ENCODE results near the gene MC1R. TPM values are rescaled to one million over a fixed set of nuclear protein-coding genes. Genes with fewer than 3 reads are reported as not detected.
A peak's percentile ranks its signal among the peaks of the same experiment; 100 is the strongest.

Gene MC1R
- total RNA-seq, 4 donors from 2014 or later: 0.77 to 6.2 (median 5.4) TPM

GRCh38 chr16:89923640-89924296, 5.1 kb downstream of the MC1R start:
- Histone ChIP-seq H3K36me3 (no peaks in the 10 kb centered on the region), H3K4me1 (peaks cover 0 to 37% of the 10 kb centered on the region in 2 donors), H3K27ac (peak overlapping the region in 1 of 2 donors; percentile 80), H3K4me3 (peak overlapping the region in 1 of 2 donors; percentile 37), H3K9me3 (no peaks in the 10 kb centered on the region), H3K27me3 (peaks cover 0 to 20% of the 10 kb centered on the region in 2 donors)
- intact Hi-C loops (cut with DNase I; ENCODE audit: low total_unique reads): no loop called here
- DNase-seq: no peak
- TF ChIP-seq CTCF (IDR thresholded peaks at IDR 0.05) (no peak), POLR2A (IDR thresholded peaks at IDR 0.05) (no peak)

DNA sequence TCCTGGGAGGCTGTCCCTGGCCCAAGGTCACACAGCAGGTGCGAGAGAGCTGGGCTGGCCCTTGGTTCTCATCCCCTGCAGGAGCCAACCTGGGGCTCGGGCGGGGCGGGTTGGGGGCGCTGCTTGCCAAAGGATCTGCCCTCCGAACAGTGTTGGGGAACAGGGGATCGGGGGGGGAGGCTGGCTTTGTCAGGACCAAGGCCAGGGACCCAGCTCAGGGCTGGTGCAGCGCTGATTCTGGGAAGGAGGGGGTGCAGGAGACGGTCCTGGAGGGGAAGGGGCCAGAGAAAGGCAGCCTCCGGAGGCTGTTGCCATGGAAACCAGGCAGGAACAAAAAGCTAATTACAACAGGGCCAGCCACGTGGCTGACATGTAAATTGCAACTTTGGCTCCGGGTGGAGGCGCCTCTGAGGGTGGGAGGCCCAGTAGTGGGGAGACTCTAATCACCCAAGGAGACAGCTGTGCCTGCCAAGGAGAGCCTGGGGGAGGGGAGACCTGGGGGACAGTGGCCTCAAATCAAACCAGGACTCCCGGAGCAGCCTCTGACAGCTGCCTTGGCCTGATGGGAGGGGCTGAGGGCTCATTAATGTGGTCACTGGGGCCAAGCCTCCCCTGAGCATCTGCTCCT, 5.7 kb downstream of the MC1R start:
- DNase-seq: no peak
- no peaks in the 10 kb centered on the region for H3K36me3 ChIP-seq
- no peak overlapping the region for H3K27ac ChIP-seq
- peaks cover 0 to 20% of the 10 kb centered on the region in 2 donors for H3K27me3 ChIP-seq
- no peaks in the 10 kb centered on the region for H3K9me3 ChIP-seq
- H3K4me1 ChIP-seq: peaks cover 0 to 35% of the 10 kb centered on the region in 2 donors
- no peak overlapping the region for H3K4me3 ChIP-seq
- intact Hi-C loops (cut with DNase I; ENCODE audit: low total_unique reads): no loop called here
- TF ChIP-seq CTCF (IDR thresholded peaks at IDR 0.05) (no peak), POLR2A (IDR thresholded peaks at IDR 0.05) (no peak)

DNA sequence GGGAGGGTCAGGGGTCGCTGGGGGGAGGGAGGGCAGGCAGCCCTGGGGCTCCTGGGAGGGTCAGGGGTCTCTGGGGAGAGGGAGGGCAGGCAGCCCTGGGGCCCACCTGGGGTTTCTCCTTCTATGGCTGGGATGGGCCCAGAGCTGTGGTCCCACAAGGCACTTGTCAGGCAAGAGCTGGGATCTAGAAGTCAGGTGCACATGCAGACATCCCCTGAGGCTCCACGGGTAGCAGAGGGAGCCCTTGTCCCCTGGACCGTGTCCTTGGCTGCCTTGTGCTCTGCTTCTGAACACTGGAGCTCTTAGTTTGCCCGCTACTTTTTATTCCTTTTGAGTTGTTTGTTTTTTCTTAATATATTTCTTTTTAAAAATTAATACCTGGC, 6.3 kb downstream of the MC1R start:
- no peaks in the 10 kb centered on the region for H3K36me3 ChIP-seq
- peaks cover 0 to 20% of the 10 kb centered on the region in 2 donors for H3K27me3 ChIP-seq
- TF ChIP-seq CTCF (IDR thresholded peaks at IDR 0.05) (no peak), POLR2A (IDR thresholded peaks at IDR 0.05) (no peak)
- no peak overlapping the region for H3K27ac ChIP-seq
- H3K4me3 ChIP-seq: no peak overlapping the region
- no peak for DNase-seq
- no peaks in the 10 kb centered on the region for H3K9me3 ChIP-seq
- H3K4me1 ChIP-seq: peaks cover 0 to 35% of the 10 kb centered on the region in 2 donors
- intact Hi-C loops (cut with DNase I; ENCODE audit: low total_unique reads): no loop called here

DNA sequence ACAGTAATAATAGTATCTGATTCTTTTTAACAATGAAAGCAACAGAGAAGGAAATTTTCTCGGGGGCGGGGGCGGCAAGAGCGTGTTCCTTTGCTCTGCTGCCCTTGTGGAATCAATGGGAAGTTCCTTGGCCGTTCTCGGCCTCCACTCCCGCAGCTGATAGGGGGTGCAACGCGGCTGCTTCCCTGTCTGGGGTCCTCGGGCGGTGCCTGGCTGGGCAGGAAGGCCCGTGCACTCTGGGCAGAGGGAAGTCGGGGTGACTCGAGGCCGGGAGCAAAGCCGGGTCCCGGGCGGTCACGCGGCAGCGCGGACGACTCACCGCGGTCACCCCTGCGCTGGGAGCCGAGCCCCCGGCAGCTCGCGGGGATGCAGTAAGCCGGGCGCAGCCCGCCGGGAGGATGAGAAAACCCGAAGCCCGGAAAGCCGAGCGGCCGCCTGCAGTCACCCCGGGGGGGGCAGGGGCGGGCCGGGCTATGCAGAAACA, 7.0 kb downstream of the MC1R start:
- Histone ChIP-seq H3K36me3 (no peaks in the 10 kb centered on the region), H3K27me3 (peaks cover 0 to 20% of the 10 kb centered on the region in 2 donors), H3K4me1 (peaks cover 0 to 35% of the 10 kb centered on the region in 2 donors), H3K9me3 (no peaks in the 10 kb centered on the region), H3K4me3 (peak overlapping the region in 1 of 2 donors; percentile 7), H3K27ac (no peak overlapping the region)
- intact Hi-C loops (cut with DNase I; ENCODE audit: low total_unique reads): no loop called here
- DNase-seq: no peak
- no peak for TF ChIP-seq CTCF (IDR thresholded peaks at IDR 0.05)
- no peak for TF ChIP-seq POLR2A (IDR thresholded peaks at IDR 0.05)

DNA sequence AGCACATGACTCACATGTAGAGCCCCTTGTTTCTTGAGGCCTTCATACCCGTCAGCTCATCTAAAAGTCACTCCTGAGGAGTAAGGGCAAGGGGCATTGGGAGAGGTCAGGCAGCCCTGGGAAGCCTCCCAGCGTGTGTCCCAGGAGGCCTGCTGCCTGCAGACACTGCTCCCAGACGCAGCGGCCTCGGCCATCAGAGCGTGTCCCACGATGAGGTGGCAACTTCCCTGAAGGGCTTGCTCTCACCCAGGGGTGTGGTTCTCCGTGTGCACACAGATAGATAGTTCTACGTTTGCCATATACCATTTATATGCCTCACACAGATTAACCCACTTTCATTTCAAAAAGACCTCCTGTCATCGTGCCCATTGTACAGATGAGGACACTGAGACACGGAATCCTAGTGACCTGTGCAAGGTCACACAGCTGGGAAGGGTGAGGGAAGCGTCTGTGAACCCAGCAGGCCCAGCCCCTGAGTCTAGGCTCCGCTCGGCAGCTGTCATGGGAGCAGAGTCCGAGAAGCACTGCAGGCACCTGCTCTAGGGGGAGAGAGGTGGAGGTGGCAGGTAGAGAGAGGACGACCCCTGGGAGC, 12.7 kb downstream of the MC1R start:
- no peak for TF ChIP-seq POLR2A (IDR thresholded peaks at IDR 0.05)
- no peak for TF ChIP-seq CTCF (IDR thresholded peaks at IDR 0.05)
- intact Hi-C loops (cut with DNase I; ENCODE audit: low total_unique reads): no loop called here
- no peaks in the 10 kb centered on the region for H3K4me1 ChIP-seq
- no peak overlapping the region for H3K4me3 ChIP-seq
- H3K27ac ChIP-seq: no peak overlapping the region
- H3K27me3 ChIP-seq: no peaks in the 10 kb centered on the region
- DNase-seq: no peak
- H3K9me3 ChIP-seq: no peaks in the 10 kb centered on the region
- H3K36me3 ChIP-seq: no peaks in the 10 kb centered on the region

Measured in uterus (tissue), 4 donors.